Measurements from ENCODE around the gene EPHA6. TPM values are rescaled to one million over a fixed set of nuclear protein-coding genes. Genes with fewer than 3 reads are reported as not detected.
"Not testable (repeated sequence)": the region's sequence is repeated elsewhere in the genome, so short reads cannot be mapped to it uniquely, and the experiment has no call there.

EPHA6 gene
- total RNA-seq, 1 donor from 2014 or later, result 1.1 TPM

DNA sequence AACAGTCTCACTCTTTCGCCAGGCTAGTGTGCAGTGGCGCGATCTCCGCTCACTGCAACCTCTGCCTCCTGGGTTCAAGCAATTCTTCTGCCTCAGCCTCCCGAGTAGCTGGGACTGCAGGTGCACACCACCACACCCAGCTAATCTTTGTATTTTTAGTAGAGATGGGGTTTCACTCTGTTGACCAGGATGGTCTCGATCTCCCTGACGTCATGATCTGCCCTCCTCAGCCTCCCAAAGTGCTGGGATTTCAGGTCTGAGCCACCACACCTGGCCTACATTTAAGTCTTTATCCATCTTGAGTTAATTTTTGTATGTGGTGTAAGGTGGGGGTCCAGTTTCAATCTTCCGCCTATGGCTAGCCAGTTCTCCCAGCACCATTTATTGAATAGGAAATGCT is 211.2 kb downstream of the EPHA6 start:
- DNase-seq, result not testable (repeated sequence)

DNA sequence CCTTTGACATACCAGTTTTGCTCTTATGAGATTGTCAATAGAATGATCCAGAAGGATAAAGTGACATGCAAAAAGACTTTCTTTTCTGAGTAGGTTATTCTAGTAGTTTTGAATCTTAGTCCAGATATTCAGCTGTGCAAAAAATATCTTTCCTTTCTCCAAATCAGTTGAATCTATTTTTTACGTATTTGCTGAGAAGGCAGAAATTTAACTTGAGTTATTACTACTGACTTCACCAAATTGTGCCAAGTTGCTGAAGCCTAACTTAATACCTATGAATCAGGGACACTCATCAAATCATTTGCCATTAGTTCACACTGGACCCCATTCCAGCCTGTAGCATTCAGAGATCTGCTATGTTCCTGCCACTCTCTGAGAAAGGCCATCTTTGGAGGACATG is 215.6 kb downstream of the EPHA6 start:
- DNase-seq, result no peak

DNA sequence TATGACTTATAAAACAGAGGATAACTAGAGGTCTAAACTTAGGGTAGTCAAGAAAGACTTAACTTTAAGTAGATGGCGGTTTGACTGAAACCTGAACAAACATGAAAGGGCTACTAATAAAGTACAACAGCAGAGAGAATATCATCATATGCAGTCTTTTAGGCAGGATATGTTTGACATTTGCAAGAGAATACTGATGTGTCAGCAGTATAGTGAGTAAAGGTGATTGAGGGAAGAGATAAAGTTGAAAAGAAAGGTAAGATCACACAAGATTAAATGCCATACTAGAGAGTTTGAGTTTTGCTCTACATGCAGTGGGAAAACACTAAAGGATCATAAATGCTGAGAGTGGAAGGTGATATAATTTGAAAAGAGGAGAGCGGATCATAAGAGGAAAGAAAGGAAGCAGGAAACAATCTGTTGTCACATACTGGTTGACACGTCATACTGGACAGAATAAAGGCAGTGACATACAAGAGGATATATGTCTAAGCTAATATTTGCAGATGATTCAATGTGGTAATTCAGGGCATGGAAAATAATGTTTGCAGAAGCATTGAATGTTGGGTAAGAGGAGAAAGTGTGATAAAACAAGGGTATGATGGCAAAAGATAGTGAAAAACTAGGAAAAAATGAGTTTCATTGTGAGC is 223.0 kb downstream of the EPHA6 start:
- DNase-seq, result no peak

DNA sequence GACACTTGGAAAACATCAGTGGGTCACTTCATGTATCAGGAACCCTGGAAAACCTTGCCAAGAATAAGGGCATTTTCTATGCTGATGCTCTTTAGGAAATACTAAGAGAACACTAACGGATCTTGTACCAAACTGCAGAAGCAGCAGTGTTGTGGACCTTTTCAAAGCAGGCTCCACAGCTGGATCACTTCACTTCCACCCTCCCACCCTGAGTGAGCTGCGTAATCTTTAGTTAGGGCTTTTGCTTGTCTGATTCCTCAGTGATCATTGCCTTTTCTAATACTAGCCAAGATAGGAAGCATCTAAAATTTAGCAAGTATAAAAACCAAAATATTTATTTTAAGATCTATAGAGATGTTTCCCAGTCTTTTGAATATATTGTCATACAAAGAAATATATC is 229.0 kb downstream of the EPHA6 start:
- no peak for DNase-seq

DNA sequence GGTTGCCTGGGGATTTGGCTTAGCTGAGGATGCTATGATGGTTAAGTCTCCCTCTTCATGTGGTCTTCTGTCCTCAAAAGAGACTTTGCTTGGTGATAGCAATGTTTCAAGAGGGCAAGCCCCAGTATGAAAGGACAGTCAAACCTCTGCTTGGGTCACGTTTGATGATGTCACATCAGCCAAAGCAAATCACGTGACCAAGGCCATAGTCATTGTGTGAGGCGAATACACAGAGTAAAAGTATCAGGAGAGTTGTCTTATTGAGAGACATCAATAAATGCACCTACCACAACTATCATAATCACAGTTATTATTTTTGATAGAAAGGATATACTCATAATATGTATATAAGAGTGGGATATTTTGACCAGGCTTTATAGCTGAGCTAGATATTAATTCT is 243.0 kb downstream of the EPHA6 start:
- DNase-seq, result no peak

DNA sequence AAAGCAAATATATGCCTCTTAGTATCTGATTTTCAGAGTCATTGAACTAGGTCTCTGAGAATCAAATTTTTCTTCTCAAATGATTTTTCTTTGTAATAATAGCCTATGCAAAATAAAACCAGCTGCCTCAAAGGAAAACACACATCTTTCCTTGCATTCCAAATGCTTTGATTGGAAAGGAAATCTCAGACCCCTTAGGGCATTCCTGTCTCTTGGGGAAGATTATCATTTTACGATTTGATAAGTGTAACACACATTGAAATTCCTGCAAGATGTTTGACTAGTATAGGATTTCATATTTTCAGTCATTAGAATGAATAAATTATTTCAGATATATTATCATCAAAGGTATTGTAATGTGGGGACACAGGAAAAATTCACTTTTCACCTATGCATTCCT is 244.8 kb downstream of the EPHA6 start:
- DNase-seq, result no peak

DNA sequence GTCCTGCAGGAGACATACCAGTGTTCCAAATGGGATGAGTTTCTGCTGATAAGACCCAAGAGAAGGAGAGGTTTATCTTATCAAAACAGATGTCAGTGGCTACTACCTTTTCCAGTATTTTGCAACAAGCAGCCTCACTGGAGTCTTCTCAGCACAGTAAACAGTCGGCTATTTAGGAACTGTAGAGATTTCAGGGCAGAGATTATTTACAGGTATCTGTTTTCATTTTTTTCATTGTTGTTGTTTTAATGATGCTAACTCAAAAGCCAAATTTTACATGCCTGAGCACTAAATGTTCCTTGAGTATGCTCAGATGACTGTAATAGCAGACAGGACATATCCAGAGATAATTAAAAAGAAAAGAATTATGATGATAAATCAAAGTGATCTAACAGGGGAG is 252.1 kb downstream of the EPHA6 start:
- no peak for DNase-seq

DNA sequence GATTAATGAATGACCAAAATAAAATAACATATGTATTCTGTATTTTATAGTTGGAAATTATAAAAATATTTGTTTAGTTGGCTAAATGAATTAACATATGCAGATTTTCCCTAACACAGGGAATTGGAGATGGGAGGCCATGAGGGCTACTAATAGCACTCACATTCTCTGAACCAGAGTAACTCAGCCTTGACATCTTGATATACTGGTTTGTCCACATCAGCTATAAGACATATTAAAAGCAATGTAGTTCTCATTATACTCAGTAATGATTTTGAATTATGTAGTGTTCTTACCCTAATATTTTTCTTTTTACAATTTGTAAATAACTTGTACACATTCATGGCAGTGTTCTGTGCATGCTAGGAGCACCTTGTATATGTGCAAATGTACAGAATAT is 255.9 kb downstream of the EPHA6 start:
- DNase-seq, result no peak

DNA sequence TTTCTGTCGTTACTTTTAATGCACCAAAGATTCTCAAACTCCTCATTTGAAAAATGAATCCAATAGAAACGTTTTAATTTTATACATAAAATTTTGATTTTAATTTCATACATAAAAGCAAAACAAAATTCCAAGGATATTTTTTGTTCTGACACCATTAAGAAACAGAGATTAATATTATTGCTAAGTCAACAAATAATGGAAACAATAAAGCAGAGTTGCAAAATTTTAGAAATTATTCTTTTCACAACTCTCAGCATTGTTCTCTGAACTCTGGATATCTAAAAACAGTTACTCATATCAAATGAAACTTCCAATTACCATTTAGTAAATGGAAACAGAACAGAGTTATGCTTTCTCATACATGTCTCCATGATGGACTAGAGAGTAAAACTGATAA is 260.2 kb downstream of the EPHA6 start:
- DNase-seq, result no peak

DNA sequence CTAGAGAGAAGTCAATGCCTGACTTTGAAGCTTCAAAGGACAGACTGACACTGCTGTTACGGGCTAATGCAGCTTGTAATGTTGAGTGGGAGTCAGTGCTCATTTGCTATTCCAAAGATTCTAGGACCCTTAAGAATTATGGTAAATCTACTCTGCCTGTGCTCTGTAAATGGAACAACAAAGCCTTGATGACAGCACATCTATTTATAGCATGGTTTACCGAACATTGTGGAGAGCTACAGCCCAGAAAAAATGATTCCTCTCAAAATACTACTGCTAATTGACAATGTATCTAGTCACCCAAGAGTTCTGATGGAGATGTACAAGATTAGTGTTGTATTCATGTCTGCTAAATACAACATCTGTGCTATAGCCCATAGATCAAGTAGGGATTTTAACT is 262.3 kb downstream of the EPHA6 start:
- DNase-seq, result no peak

DNA sequence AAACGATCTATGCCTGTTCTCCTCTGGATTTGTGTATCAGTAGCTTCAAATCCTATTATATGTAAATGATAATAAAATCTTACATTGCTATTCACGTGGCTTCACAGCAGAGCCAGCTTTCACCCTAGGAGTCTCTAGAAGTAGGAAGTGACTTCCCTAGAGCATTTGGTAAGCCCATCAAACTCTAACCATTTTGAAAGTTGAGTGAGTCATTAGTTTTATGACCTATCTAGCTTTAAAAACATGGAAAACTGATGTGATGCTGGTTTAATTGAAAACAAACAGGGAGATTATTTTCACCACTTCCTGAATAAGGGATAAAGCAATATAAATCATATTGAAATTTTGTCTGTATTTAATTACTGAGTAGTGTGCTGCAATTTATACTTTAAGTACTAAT is 275.2 kb downstream of the EPHA6 start:
- no peak for DNase-seq

DNA sequence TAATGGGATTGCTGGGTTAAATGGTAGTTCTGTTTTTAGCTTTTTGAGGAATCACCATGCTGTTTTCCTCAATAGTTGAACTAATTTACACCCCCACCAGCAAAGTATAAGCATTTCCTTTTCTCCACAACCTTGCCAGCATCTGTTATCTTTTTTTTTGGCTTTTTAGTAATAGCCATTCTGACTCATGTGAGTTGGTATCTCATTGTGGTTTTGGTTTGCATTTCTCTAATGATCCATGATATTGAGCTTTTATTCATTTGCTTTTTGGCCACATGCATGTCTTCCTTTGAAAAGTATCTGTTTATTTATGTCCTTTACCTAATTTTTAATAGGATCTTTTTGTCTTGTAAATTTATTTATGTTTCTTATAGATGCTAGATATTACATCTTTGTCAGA is 288.2 kb downstream of the EPHA6 start:
- DNase-seq, result no peak

DNA sequence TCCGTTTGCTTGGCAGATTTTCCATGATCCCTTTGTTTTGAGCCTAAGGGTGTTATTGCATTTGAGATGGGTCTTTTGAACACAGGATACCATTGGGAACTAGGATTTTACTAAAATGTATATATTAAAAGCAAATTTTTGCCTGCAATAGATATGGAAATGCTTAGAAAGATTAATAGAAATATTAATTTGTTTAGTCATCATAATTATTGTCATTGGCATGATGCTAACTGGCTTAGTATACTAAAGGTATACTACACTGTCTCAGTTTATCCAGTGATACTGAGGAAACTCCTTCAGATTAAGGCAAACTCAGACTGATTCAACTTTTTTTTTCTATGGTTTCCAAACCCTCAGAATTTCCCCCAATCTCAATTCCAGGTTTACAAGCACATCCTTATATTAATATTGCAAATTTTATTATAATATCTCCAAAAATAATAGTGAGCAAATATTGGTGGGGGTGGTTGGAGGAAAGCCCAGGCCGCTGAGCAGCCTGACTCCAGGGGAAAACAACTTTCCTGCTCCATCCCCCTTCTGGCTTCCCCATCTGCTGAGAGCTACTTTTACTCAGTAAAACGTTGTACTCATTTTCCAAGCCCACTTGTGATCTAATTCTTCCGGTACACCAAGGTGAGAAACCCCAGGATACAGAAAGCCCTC is 291.7 kb downstream of the EPHA6 start:
- no peak for DNase-seq

DNA sequence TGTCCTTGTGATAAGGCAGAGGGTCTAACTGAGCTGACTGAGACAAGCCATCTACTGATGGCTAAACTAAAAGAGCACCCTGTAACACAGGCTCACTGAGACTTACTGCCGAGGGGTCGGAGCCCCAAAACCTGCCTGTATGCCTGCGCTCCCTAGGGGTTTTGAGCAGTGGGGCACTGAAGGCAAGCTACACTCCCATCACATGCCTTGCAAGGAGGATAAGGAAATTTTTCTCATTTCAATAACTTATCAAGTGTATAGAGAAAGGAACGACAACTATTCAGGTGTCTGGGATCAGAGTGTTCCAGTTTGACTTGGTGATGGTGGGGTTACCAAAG is 292.2 kb downstream of the EPHA6 start:
- no peak for DNase-seq

DNA sequence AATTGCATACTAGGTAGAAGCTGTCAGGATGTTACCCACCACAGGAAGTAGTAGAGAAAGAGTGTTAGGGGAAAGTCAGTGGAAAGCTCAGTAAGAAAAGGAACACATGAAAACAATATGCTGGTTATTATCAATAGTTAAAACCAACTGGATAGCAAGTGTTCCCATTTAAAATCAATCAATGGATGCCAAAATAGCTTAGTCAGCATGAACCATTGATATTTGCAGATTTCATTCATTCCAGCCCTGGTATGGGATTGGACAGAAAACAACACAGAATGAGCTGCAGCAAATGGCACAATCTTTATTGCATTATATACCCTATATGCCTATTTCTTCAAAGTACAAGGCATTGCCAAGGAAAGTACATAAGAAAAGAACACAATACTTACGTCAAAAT is 293.7 kb downstream of the EPHA6 start:
- DNase-seq, result no peak

DNA sequence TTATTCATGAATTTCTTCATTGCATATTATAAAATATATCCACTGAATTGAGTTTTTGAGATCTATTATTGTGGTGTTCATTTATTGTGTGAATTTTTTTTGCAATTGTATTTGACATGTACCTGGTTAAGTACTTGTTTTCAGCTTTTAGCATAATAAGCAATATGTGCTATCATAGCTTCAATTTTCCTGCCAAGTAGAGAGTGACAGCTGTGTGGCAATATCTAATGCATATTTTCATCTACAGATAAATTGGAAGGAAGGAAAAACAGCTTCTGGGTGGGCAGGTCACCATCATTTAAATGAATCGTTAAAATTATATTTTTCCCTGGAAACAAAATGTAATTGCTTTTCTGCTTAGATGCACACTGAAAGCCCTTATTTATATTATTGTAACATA is 296.9 kb downstream of the EPHA6 start:
- no peak for DNase-seq

DNA sequence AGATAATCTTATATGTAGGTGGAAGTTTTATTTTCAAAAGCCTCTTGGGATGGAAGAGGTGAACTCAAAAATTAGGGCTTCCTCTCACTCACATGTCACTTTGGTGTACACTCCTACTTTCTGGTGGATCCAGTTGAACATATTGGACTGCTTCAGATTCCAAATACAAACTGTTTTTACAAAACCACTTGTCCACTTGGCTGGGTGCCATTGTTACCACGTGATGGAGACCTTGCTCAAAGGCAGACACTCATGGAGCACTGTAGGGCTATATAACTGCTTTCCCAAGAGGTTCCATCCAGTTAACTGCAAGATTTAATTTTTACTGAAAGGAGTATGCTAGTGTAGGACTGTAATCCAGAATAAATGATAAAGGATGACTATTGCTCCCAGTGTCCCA is 307.0 kb downstream of the EPHA6 start:
- DNase-seq, result no peak

DNA sequence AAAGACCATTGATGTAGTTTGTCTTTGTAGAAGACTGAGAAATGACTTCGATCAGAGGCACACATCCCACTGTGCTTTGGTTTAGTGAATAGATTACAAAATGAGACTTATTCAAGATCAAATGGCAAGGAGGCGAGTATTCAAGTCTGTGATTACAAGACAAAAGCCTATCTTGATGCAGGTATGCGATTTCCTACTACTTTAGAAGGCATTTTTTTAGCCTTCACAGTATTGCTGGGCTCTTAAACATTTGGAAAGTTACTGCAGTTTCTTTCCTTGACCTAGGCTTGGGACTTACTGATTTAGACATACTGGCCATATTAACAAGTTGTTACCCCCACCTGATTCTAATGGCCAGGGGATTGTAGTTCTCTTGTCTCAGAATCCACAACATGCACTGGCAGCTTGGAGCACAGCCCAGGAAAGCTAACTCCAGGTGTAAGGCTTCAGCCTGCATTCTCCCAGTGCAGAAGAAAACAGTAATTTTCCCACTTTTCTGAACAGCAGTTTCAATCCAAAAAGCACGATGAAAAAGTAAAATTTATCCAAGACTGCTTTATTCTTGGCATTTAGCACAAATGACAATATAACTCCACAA is 311.6 kb downstream of the EPHA6 start:
- peak; percentile 10 for DNase-seq

DNA sequence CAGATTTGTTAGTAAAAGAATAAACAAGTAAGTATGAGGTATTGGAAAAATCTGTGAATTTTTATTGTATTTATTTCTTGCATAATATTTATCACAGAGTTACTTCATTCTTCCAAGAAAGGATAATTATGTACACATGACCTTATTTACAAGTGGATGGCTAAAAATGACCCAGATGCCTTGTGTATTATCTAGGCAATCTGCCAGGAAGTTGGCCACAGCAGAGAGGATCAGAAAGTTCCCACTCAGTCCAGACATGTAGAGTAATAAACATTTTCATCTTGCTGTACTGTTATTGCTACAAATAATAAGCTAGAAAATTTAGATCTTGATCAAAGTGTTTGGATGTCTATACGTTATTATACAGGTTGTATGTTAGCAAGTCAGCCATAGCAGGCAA is 317.1 kb downstream of the EPHA6 start:
- peak; percentile 5 for DNase-seq

DNA sequence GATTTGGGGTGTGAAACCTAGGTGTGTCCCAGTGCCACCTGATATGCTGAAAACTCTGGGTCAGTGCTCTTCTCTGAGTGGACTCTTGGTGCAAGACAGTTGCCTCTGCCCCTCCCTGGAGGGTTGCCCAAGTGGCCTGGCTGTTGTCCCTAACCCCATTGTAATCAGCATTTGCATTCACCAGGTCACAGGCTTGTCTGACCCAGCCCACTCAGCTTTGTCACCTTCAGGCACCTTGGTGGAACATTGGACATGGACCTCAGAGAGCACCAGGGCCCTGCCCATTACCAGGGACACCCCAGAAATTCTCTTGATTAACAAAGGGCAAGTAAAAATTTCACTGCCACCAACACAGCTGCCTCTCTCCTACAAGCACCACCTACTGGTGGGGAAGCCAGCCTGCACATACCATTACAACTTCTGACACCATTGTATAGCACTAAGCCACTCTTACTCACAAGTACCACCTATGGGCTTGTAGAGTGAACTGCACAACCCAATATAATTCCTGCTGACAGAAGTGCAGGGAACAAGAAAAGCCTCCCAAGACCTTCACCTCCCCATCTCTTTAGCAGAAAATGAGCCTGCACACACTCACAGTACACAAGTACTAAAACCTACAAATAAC is 324.6 kb downstream of the EPHA6 start:
- DNase-seq, result no peak

DNA sequence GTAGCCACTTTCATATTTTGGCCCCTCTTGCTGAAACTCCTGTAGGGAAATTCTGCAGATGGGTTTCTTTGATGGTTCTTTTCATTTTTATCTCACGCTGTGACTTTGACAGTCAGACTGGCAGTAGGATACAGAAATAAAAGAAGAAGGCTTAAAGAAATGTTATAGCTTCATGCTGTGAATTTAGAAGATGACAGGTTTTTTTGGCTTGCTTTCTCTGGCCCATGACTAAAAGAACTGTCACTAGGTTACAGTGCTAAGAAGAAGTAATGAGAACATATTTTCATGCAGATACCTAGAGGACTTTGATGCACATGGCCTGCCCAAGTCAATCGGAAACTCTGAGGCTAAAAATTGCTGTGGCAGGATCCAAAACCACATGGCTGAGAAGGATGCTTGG is 334.5 kb downstream of the EPHA6 start:
- no peak for DNase-seq

DNA sequence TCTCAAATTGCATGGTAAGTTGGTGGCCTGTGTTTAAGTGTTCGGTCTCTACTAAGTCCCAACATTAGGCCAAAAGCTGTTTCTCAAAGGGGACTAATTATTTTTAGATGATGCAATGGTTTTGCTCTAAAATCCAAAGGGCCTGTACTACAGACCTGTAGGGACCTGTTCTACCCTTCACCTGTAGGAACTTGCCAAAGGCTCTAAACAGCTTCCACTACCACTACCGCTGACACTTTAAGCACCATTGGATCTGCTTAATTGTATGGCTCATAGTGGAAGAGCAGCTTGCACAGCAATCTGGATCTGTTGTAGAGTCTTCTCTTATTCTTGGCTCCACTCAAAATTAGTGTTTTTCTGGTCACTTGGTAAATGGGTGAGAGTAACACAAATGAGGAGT is 346.8 kb downstream of the EPHA6 start:
- DNase-seq, result no peak

DNA sequence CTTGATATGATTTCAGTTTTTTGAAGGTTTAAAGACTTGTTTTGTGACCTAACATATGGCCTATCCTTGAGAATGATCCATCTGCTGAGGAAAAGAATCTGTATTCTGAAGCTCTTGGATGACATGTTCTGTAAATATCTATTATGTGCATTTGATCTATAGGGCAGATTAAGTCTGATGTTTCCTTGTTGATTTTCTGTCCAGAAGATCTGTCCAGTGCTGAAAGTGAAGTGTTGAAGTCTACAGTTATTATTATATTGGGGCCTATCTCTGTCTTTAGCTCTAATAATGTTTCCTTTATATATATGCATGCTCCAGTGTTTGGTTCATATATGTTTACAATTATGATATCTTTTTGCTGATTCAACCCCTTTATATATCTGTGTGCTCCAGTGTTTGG is 362.8 kb downstream of the EPHA6 start:
- no peak for DNase-seq

DNA sequence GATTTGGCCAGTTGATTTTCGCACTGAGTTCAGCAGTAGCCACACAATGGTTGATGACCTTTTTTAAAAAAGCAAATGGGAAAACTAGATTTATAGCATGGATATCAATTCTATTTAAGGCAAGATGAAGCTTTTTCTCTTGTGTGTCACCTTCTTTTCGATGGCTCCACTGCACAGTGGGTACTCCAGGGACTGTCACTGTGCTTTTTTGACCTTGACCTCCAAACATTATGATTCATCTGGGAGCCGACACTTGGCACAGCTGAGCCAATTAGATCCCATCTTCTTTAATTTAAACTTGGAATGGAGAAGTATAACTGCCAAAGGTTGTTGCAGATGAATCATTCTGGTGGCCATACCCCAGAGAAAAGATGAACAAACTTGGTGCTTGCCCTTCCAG is 367.3 kb downstream of the EPHA6 start:
- no peak for DNase-seq
